Duodenal mucosa (tissue), 2 donors: Measurements from ENCODE around the gene CUEDC1.
A peak's percentile ranks its signal among the peaks of the same experiment; 100 is the strongest.
"Not testable (repeated sequence)": the region's sequence is repeated elsewhere in the genome, so short reads cannot be mapped to it uniquely, and the experiment has no call there.

ENCODE experiments used
- H3K27ac ChIP-seq: one replicate; pipeline ENCODE4 v1.7.0; 2013; ENCODE audit warnings: low read depth, low read length
- H3K27me3 ChIP-seq, 2 donors: one replicate each; pipeline ENCODE4 v1.7.0; 2013; ENCODE audit warnings: low read length in 2 of 2, control low read depth in 1 of 2; ENCODE audit not compliant: insufficient read depth in 2 of 2, control insufficient read depth in 1 of 2
- H3K36me3 ChIP-seq, 2 donors: one replicate each; pipeline ENCODE4 v1.7.0; 2013; ENCODE audit warnings: low read length in 2 of 2, control low read depth in 1 of 2; ENCODE audit not compliant: insufficient read depth in 2 of 2, control insufficient read depth in 1 of 2
- H3K4me1 ChIP-seq, 2 donors: one replicate each; pipeline ENCODE4 v1.7.0; 2013; ENCODE audit warnings: low read length in 2 of 2, control low read depth in 1 of 2; ENCODE audit not compliant: insufficient read depth in 2 of 2, control insufficient read depth in 1 of 2
- H3K4me3 ChIP-seq, 2 donors: one replicate each; pipeline ENCODE4 v1.7.0; 2013; ENCODE audit warnings: low read length in 2 of 2, low read depth in 1 of 2
- H3K9ac ChIP-seq, 2 donors: one replicate each; pipeline ENCODE4 v1.7.0; 2013; ENCODE audit warnings: low read length in 2 of 2, low read depth in 1 of 2
- H3K9me3 ChIP-seq, 2 donors: one replicate each; pipeline ENCODE4 v1.7.0; 2013; ENCODE audit warnings: low read length in 2 of 2, control low read depth in 1 of 2; ENCODE audit not compliant: control insufficient read depth in 1 of 2

The CUEDC1 gene

GRCh38 chr17:57959929-57960328, 4.7 kb upstream of the CUEDC1 start:
- no peak overlapping the region for H3K9ac ChIP-seq
- H3K9me3 ChIP-seq = no peaks in the 10 kb centered on the region
- H3K4me3 ChIP-seq = no peak overlapping the region
- H3K27ac ChIP-seq = no peak overlapping the region
- no peaks in the 10 kb centered on the region for H3K36me3 ChIP-seq
- H3K27me3 ChIP-seq = peaks cover 4 to 7% of the 10 kb centered on the region in 2 donors
- peaks cover 13 to 14% of the 10 kb centered on the region in 2 donors for H3K4me1 ChIP-seq

GRCh38 chr17:57958391-57958790, 3.2 kb upstream of the CUEDC1 start:
- H3K27ac ChIP-seq, H3K36me3 ChIP-seq: not testable (repeated sequence)
- peaks cover 18% of the 10 kb centered on the region in 2 donors for H3K4me1 ChIP-seq

GRCh38 chr17:57957886-57958285, 2.7 kb upstream of the CUEDC1 start:
- no peaks in the 10 kb centered on the region for H3K36me3 ChIP-seq
- H3K9ac ChIP-seq = no peak overlapping the region
- peaks cover 4 to 7% of the 10 kb centered on the region in 2 donors for H3K27me3 ChIP-seq
- no peak overlapping the region for H3K4me3 ChIP-seq
- no peak overlapping the region for H3K27ac ChIP-seq
- peaks cover 18% of the 10 kb centered on the region in 2 donors for H3K4me1 ChIP-seq
- H3K9me3 ChIP-seq = no peaks in the 10 kb centered on the region

More at GRCh38 chr17:57958391-57958790, 3.2 kb upstream of the CUEDC1 start:
- not testable (repeated sequence) for H3K27me3 ChIP-seq, H3K9me3 ChIP-seq, H3K4me3 ChIP-seq, H3K9ac ChIP-seq

- H3K27me3 ChIP-seq = peaks cover 4 to 7% of the 10 kb centered on the region in 2 donors
- no peak overlapping the region for H3K27ac ChIP-seq
Observed at GRCh38 chr17:57957120-57957850, 2.1 kb upstream of the CUEDC1 start.

GRCh38 chr17:57956291-57957119, 1.3 kb upstream of the CUEDC1 start:
- H3K4me3 ChIP-seq = peak overlapping the region; percentile 70 to 73
- H3K27me3 ChIP-seq = peaks cover 4 to 7% of the 10 kb centered on the region in 2 donors
- H3K36me3 ChIP-seq = no peaks in the 10 kb centered on the region
- H3K4me1 ChIP-seq = peaks cover 18 to 24% of the 10 kb centered on the region in 2 donors
- H3K27ac ChIP-seq = no peak overlapping the region
- peak overlapping the region in 1 of 2 donors; percentile 64 for H3K9ac ChIP-seq
- H3K9me3 ChIP-seq = no peaks in the 10 kb centered on the region

More at GRCh38 chr17:57957120-57957850, 2.1 kb upstream of the CUEDC1 start:
- Histone ChIP-seq H3K4me1 (peaks cover 18 to 24% of the 10 kb centered on the region in 2 donors), H3K36me3 (no peaks in the 10 kb centered on the region), H3K4me3 (no peak overlapping the region), H3K9me3 (no peaks in the 10 kb centered on the region), H3K9ac (no peak overlapping the region)

- Histone ChIP-seq H3K27ac (peak overlapping the region; percentile 84), H3K9me3 (no peaks in the 10 kb centered on the region), H3K36me3 (no peaks in the 10 kb centered on the region), H3K4me3 (peak overlapping the region; percentile 56 to 61), H3K4me1 (peaks cover 21 to 31% of the 10 kb centered on the region in 2 donors), H3K27me3 (peaks cover 4 to 7% of the 10 kb centered on the region in 2 donors), H3K9ac (peak overlapping the region; percentile 43 to 49)
Observed at GRCh38 chr17:57954397-57955182, 622 bp downstream of the CUEDC1 start.

GRCh38 chr17:57953705-57954396, 1.4 kb downstream of the CUEDC1 start:
- H3K36me3 ChIP-seq = no peaks in the 10 kb centered on the region
- peaks cover 25 to 35% of the 10 kb centered on the region in 2 donors for H3K4me1 ChIP-seq
- no peaks in the 10 kb centered on the region for H3K9me3 ChIP-seq
- peak overlapping the region in 1 of 2 donors; percentile 49 for H3K9ac ChIP-seq
- peaks cover 4 to 5% of the 10 kb centered on the region in 2 donors for H3K27me3 ChIP-seq
- H3K27ac ChIP-seq = peak overlapping the region; percentile 84
- peak overlapping the region; percentile 56 to 61 for H3K4me3 ChIP-seq

GRCh38 chr17:57953219-57953618, 2.0 kb downstream of the CUEDC1 start:
- Histone ChIP-seq H3K4me3 (no peak overlapping the region), H3K9me3 (no peaks in the 10 kb centered on the region), H3K27ac (no peak overlapping the region), H3K36me3 (no peaks in the 10 kb centered on the region), H3K4me1 (peaks cover 31 to 41% of the 10 kb centered on the region in 2 donors), H3K9ac (no peak overlapping the region), H3K27me3 (peaks cover 4 to 5% of the 10 kb centered on the region in 2 donors)

GRCh38 chr17:57949649-57950048, 5.6 kb downstream of the CUEDC1 start:
- no peak overlapping the region for H3K9ac ChIP-seq
- no peak overlapping the region for H3K4me3 ChIP-seq
- peaks cover 33 to 36% of the 10 kb centered on the region in 2 donors for H3K4me1 ChIP-seq
- H3K27ac ChIP-seq = no peak overlapping the region
- H3K27me3 ChIP-seq = no peaks in the 10 kb centered on the region
- H3K36me3 ChIP-seq = no peaks in the 10 kb centered on the region
- H3K9me3 ChIP-seq = no peaks in the 10 kb centered on the region
